CD4-positive, alpha-beta T cell treated with Interleukin-17A for 1 hour (primary cell): Measurements from ENCODE around the gene ZNF622.

Experiments used
- DNase-seq: peaks from one replicate; pipeline ENCODE4 v3.0.0-alpha.2; 2020

Gene ZNF622

DNA sequence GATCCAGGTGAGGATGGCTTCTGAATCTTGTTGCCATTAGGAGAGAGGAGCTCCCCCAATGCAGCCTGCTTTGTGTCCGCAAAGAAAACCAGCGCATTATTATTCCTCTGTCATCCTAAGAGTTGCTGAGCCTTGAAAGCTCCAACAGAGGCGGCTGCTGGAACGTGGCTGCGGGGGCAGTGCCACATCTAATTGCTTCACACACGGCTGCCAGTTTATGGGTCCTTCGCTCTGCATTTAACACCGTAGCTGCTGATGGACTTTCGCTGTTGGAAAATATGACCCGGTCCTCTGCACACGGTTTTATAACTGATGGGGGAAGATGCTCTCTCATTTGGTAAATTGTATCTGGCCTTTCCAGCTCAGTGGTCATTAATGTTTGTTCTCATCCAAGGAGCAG, 38.0 kb downstream of the ZNF622 start:
- DNase-seq: no peak

DNA sequence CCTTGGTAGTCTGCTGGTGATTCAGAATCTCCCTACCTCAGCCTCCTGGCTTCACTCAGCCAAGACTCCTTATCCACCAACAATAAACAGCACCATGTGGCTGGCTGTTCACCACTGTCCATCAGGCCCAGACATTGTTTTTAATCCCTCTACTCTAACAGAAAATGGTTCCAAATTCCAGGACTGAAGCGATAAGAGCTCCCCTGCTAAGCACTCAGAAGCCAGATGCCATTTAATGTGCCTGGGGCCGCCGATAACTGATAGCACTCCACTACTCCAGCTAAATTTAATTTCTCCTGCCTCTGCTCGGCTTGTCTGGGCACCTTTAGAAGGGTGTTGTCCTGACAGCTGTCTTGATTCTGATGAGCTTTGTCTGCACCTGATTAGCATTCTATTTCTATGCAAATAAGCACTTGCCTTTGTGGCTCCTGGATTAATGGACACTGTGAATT, 47.1 kb downstream of the ZNF622 start:
- DNase-seq: no peak

DNA sequence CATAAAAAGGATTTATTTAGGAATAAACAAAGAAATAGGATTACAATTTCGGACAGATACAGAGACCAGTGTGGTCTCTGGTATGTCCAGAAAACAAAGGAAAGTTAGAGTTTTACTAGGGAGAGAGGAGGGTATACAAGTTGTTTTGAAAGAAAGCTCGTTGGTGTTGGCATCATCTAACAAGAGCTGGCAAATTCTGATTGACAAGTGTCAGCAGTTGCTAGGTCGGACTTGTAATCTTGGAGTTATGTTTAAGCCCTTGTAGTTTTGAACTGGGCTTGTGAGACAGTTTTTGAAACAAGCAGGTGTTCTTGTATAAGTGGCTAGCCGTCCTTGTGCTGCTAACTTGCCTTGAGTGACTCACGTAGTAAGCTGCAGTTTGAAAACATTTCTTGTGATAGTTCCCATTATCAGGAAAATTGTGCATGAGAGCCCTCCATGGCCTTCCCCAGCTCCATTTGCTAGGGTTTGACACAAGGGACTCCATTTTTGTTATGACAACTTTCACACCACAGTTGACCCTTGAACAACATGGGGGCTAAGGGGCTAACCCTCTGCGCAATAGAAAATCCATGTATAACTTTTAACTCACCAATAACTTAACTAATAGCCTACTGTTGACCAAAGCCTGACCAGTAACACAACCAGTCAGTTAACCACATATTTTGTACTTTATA, 48.1 kb downstream of the ZNF622 start:
- no peak for DNase-seq

DNA sequence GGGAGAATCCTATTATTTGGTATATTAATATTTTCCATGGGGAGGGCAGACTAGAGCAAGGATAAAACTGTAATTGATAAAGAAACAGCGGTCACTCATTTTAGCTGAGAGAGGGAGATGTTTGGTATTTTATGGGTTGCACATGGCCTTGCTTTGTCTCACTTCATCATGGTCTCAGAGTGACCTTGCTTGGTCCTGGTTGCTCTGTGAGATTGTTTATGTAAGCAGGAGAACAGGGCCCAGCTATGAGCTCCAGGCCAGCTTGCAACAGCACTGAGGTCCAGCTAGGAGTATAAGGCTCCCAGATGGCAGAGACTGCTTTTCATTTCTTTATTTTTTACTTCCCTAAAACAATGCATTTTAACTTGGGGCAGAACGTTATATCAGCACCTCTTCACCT, 50.7 kb downstream of the ZNF622 start:
- DNase-seq: no peak

DNA sequence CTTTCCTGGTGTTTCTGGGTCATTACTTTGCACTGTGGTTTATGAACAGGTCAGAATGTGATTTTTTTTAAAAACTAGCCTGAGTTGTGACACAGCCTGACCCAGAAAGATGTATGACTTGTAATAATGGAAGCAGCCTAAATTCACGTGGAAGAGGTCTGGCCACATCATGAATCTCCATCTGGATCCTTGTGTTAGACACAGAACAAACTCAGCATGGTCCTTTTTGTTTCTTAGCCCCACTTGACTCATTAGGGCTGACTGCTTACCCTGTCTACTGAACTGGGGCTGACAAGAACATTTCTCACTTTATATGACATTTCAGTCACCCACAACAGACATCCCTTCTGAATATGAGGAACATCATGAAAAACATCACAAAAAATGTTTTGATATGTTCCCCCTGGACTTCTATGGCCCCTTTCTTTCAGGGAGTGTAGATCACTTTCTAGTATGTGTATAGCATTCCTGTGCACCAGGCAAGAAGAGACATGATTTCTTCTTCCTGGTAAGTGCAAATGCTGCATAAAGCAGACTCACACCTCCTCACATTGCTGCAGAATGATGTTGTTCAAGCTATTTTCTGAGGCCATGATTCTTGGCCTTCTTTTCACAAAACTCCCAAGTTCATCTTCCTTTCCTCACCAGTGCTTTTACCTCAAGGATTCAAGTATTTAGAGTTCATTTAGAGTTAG, 52.3 kb downstream of the ZNF622 start:
- no peak for DNase-seq

DNA sequence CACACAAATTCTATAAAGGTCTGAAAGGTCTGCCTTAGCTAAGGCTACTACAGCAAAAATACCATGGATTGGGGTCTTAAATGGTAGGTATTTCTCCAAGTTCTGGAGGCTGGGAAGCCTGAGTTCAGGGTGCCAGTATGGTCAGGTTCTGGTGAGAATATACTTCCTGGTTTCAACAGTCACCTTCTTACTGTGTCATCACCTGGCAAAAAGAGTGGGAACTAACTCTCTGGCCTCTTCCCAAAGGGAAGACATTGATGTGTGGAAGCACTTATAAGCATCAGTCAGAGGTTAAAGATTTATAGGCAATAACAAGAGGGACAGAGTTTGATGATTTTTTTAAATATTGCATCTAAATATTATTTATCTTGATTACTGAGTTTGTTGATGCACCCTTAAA, 53.0 kb downstream of the ZNF622 start:
- DNase-seq: no peak

DNA sequence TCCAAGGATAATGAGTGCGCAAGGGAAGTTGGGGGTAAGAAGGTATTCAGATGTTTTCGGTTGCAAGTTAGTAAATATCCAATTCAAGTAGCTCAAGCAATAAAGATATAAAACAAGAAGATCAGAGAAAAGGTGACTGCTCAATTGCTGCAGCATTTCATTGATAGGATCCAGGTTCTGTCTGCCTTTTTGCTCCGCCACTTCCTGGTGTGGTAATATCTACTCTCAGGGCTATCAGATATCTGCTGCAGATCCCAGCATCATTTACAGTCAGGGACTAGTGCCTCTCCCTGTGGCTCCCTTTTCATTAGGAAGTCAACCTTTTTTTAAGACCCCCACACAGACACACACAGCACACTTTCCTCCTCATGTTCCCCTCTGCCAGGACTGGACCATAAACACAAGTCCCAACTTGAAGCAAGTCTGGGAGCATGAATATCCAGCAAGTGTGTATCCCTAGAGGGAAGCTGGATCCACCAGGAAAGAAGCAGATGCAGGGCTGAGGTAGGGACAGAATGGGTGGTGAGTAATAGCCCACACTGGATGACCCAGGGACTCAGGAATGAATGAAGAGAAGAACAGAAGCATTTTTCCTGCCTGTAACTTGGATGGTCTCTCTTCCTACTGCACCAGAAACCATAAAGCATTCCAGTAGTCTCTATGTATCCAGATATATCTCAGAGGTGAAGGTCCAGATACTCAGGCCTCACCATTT, 53.7 kb downstream of the ZNF622 start:
- DNase-seq: no peak

DNA sequence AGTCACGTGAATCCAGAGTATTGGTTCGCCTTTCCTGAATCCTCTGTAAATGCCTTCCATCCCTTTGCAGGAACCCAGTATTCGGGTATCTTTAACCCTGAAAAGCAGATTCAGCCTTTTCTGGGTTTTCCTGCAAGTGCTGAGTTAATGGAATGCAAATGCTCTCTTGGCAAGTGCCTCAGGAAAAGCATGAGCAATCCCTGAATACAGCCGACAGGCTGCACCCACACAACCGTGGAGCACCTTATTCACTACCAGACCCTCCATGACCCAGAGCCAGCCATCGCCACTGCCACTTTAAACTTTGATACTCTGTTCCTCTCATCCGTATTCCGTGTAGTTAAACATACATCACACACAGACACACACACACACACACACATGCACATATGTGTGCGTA, 54.4 kb downstream of the ZNF622 start:
- no peak for DNase-seq

DNA sequence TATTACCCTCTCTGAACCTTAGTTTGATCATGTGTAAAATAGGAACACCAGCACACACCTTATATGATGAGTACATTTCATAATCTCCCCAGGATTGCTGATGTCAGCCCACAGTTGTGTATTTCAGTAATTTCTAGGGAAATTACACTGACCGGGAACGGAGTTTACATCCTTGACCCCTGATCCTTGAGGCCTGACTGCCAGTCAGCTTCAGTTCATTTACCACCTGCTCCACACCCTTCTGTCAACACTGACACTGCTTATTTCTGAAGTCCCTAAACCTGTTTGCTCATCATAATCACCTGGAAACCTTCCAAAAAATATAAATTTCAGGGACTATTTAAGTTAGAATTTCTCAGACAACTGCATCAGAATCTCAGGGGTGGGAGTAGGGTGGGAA, 55.3 kb downstream of the ZNF622 start:
- DNase-seq: no peak

DNA sequence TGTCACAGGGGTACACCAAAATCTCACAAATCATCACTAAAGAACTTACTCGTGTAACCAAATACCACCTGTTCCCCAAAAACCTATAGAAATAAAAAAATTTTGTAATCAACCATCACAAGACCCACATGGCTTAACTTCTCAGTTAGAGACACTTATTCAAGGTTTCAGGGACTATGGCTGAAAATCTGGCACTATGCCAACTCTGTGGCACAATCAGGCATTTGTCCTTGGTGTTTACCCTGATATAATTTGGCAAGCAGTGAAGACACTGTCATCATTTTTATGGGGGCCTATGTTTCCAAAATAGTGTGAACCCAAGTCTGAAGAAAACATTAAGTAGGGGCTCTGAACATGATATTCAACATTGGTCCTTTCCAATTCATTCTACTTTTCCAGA, 59.0 kb downstream of the ZNF622 start:
- no peak for DNase-seq

DNA sequence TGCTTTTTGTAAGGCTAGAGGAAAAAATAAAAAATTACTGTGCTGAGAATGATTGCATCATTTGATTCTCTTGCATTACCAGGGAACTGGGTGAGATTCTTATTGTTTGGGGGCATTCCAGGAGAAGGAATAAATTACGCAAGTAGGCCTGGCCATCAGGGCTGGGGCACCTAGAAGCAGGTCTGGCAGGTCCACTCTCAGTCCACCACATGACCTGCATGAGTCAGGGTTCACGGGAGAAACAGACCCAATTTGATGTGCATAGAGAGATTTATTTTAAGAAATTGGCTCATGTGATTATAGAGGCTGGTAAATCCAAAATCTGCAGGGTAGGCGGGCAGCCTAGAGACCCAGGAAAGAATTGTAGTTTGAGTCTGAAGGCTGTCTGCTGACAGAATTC, 59.6 kb downstream of the ZNF622 start:
- DNase-seq: no peak
